HepG2 (cell line): Measurements from ENCODE around the gene PACSIN1. TPM values are rescaled to one million over a fixed set of nuclear protein-coding genes. Genes with fewer than 3 reads are reported as not detected.

Experiments used
- E2F5 ChIP-seq: sonication (generic); formaldehyde crosslinking; conservative IDR thresholded peaks from 2 replicates; pipeline ENCODE4 v1.4.0; 2020; ENCODE audit warnings: missing genetic modification reagents
- EEA1 ChIP-seq: sonication (generic); formaldehyde crosslinking; IDR thresholded peaks from 2 replicates; pipeline ENCODE4 v1.5.1; 2020; ENCODE audit warnings: mild to moderate bottlenecking, missing genetic modification reagents, borderline replicate concordance
- EHMT2 ChIP-seq: fragments of 200-600 bp; sonication (generic); IDR thresholded peaks from 2 replicates; pipeline ENCODE4 v1.7.0; 2017; ENCODE audit warnings: antibody characterized with exemption, low read depth, low read length, borderline replicate concordance
- HIVEP1 ChIP-seq: sonication (generic); formaldehyde crosslinking; IDR thresholded peaks from 2 replicates; pipeline ENCODE4 v1.4.0; 2020; ENCODE audit warnings: mild to moderate bottlenecking, missing genetic modification reagents
- IRX3 ChIP-seq: sonication (generic); formaldehyde crosslinking; IDR thresholded peaks from 2 replicates; pipeline ENCODE4 v1.8.1; 2023; ENCODE audit warnings: mild to moderate bottlenecking, low read depth, missing genetic modification reagents, borderline replicate concordance
- MAFK ChIP-seq, 2 experiments: IDR thresholded peaks in 1 of 2; conservative IDR thresholded peaks in 1 of 2; 2 replicates each; pipeline ENCODE4 v1.6.1; 2011; ENCODE audit warnings: improper control_type of control experiment in 2 of 2, low read length in 2 of 2
- SP4 ChIP-seq: sonication (generic); formaldehyde crosslinking; IDR thresholded peaks from 2 replicates; pipeline ENCODE4 v1.8.1; 2023; ENCODE audit warnings: mild to moderate bottlenecking, missing genetic modification reagents
- TFDP2 ChIP-seq: sonication (generic); formaldehyde crosslinking; IDR thresholded peaks from 2 replicates; pipeline ENCODE4 v1.4.0; 2020; ENCODE audit warnings: missing genetic modification reagents
- ZBTB38 ChIP-seq: sonication (generic); formaldehyde crosslinking; IDR thresholded peaks from 2 replicates; pipeline ENCODE4 v1.5.1; 2020; ENCODE audit warnings: mild to moderate bottlenecking, missing genetic modification reagents
- ZFY ChIP-seq: sonication (generic); formaldehyde crosslinking; IDR thresholded peaks from 2 replicates; pipeline ENCODE4 v1.4.0; 2020; ENCODE audit warnings: missing genetic modification reagents
- ZKSCAN5 ChIP-seq: sonication (generic); formaldehyde crosslinking; IDR thresholded peaks from 2 replicates; pipeline ENCODE4 v1.5.1; 2020; ENCODE audit warnings: mild to moderate bottlenecking, missing genetic modification reagents
- ZNF142 ChIP-seq: sonication (generic); formaldehyde crosslinking; IDR thresholded peaks from 2 replicates; pipeline ENCODE4 v1.4.0; 2020; ENCODE audit warnings: missing genetic modification reagents
- ZNF253 ChIP-seq: sonication (generic); formaldehyde crosslinking; IDR thresholded peaks from 2 replicates; pipeline ENCODE4 v1.8.0; 2022; ENCODE audit warnings: mild to moderate bottlenecking, missing genetic modification reagents, borderline replicate concordance
- ZNF660 ChIP-seq: sonication (generic); formaldehyde crosslinking; IDR thresholded peaks from 2 replicates; pipeline ENCODE4 v1.5.1; 2020; ENCODE audit warnings: mild to moderate bottlenecking, low read depth, missing genetic modification reagents, borderline replicate concordance
- ZNF788 ChIP-seq: sonication (generic); formaldehyde crosslinking; IDR thresholded peaks from 2 replicates; pipeline ENCODE4 v1.5.0; 2020; ENCODE audit warnings: mild to moderate bottlenecking, missing genetic modification reagents, borderline replicate concordance
- ZNF891 ChIP-seq: sonication (generic); formaldehyde crosslinking; IDR thresholded peaks from 2 replicates; pipeline ENCODE4 v1.5.0; 2020; ENCODE audit warnings: mild to moderate bottlenecking, missing genetic modification reagents
- polyA plus RNA-seq, 8 experiments: library from polyadenylated mRNA; depleted of rRNA in 3 of 8; stranded (reverse) in 7 of 8; unstranded in 1 of 8; fragments of >200 nt; fragmentation: Illumina TruSeq in 4 of 8; extraction: Trizol in 4 of 8; gene quantifications; 2 replicates each; pipeline versions ENCODE4 v1.2.1 to v1.2.3, GENCODE V29; 2011 to 2016; ENCODE audit warnings: low read depth in 4 of 8, missing spikeins in 1 of 8, mixed read lengths in 1 of 8; ENCODE audit not compliant: insufficient read depth in 1 of 8
- total RNA-seq, 5 experiments: library from RNA; depleted of rRNA; stranded (reverse); fragments of >200 nt; fragmentation: Illumina TruSeq; extraction: Trizol; gene quantifications; 2 replicates each; pipeline ENCODE4 v1.2.3, GENCODE V29; 2016; ENCODE audit warnings: low read depth in 1 of 5
- TF ChIP-seq, protein P1 (sequence below): sonication (generic); formaldehyde crosslinking; conservative IDR thresholded peaks from 2 replicates; pipeline ENCODE4 v1.5.0; 2020; ENCODE audit warnings: missing genetic modification reagents

Gene PACSIN1
- total and polyA plus RNA-seq, 2 of the 13 experiments (the other 11 are each of a cell fraction or from before 2014, with no cell fraction given): not detected

DNA sequence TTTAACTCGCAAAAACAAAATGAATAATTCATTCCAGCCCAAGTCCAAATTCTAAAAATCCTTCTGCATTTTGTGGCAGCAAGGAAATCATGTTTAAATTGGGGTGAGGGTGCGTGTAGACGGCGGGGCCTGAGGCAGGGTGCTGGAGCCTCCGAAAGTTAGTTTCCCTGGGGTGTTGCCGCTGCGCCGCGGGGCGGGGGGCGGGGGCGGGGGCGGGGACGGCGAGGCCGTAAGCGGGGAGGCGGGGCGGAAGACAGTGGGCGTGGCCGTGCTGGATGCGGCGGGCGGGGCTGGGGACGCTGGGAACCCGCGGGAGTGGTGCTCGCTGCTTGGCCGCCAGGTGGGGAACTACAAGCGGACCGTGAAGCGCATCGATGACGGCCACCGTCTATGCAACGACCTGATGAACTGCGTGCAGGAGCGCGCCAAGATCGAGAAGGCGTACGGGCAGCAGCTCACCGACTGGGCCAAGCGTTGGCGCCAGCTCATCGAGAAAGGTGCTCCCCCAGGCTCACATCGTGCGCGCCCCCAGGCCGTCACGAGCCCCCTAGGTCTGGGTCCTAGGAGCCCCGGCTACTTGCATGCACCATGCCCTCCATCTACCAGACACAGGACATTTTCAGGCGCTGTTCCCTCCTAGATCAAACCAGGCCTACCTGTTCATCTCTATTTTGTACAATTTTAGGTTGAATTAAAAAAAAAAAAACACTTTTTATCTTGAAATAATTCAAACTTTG lies 61.3 kb downstream of the PACSIN1 start (continued):
- no peak for TF ChIP-seq EHMT2
- TF ChIP-seq ZNF142 (CRISPR knock-in tag): no peak
- no peak for TF ChIP-seq MAFK (conservative IDR thresholded peaks at IDR 0.05 in 1 of 2, IDR thresholded peaks at IDR 0.05 in 1 of 2; ENCODE audit: low read length in 2 of 2)
- TF ChIP-seq, protein P1, sequence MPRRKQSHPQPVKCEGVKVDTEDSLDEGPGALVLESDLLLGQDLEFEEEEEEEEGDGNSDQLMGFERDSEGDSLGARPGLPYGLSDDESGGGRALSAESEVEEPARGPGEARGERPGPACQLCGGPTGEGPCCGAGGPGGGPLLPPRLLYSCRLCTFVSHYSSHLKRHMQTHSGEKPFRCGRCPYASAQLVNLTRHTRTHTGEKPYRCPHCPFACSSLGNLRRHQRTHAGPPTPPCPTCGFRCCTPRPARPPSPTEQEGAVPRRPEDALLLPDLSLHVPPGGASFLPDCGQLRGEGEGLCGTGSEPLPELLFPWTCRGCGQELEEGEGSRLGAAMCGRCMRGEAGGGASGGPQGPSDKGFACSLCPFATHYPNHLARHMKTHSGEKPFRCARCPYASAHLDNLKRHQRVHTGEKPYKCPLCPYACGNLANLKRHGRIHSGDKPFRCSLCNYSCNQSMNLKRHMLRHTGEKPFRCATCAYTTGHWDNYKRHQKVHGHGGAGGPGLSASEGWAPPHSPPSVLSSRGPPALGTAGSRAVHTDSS (CRISPR knock-in tag): no peak
- TF ChIP-seq ZNF253: no peak
- 0 out of 2 replicates have a peak, but pooled peaks have one; percentile 45 for TF ChIP-seq ZNF891 (CRISPR knock-in tag)
- peak; percentile 87 for TF ChIP-seq SP4 (CRISPR knock-in tag)
- TF ChIP-seq ZNF660: no peak
- TF ChIP-seq IRX3 (CRISPR knock-in tag): no peak
- peak; percentile 56; the same call in 1 of the 2 replicates for TF ChIP-seq ZFY (CRISPR knock-in tag)
- peak; percentile 78 for TF ChIP-seq TFDP2 (CRISPR knock-in tag)
- TF ChIP-seq ZKSCAN5 (CRISPR knock-in tag): 0 out of 2 replicates have a peak, but pooled peaks have one; percentile 30
- TF ChIP-seq EEA1: peak; percentile 50; the same call in 1 of the 2 replicates
- TF ChIP-seq E2F5: peak; percentile 39; the same call in 1 of the 2 replicates
- TF ChIP-seq ZNF788 (CRISPR knock-in tag): peak; percentile 75; the same call in 1 of the 2 replicates
- no peak for TF ChIP-seq HIVEP1 (CRISPR knock-in tag)
- peak; percentile 83; the same call in 1 of the 2 replicates for TF ChIP-seq ZBTB38
